GM21360 (cell line): Measurements from ENCODE around the gene LTBP3.

ENCODE experiments used
- ATAC-seq: cut with Tn5 transposase; IDR thresholded peaks from one replicate; pipeline ENCODE4 v1.9.1; 2021; ENCODE audit warnings: mild to moderate bottlenecking, moderate library complexity; ENCODE audit not compliant: unreplicated experiment

Gene LTBP3

GRCh38 chr11:65558002-65558929 lies at the start of gene LTBP3:
TSS of gene LTBP3 (minus strand) at chr11:65558359. CDS start at chr11:65557959, 400 bp downstream.
- no peak for ATAC-seq

GRCh38 chr11:65606876-65607613 lies 48.9 kb upstream of the LTBP3 start:
- no peak for ATAC-seq

- no peak for ATAC-seq
These were observed 46.1 kb upstream of the LTBP3 start for GRCh38 chr11:65604258-65604657.

- no peak for ATAC-seq
These were observed 41.7 kb upstream of the LTBP3 start for GRCh38 chr11:65599955-65600246.

- no peak for ATAC-seq
These were observed 41.2 kb upstream of the LTBP3 start for GRCh38 chr11:65599216-65599954.

- ATAC-seq, result no peak
These were observed 40.1 kb upstream of the LTBP3 start for GRCh38 chr11:65598258-65598699.

GRCh38 chr11:65596520-65596919 lies 38.4 kb upstream of the LTBP3 start:
- ATAC-seq, result no peak

GRCh38 chr11:65595543-65596281 lies 37.6 kb upstream of the LTBP3 start, which contains the start of gene KCNK7:
TSS of gene KCNK7 (minus strand) at chr11:65595800. CDS start at chr11:65595772, 28 bp downstream.
- no peak for ATAC-seq

- no peak for ATAC-seq
These were observed 37.0 kb upstream of the LTBP3 start for GRCh38 chr11:65595131-65595530.

- ATAC-seq, result no peak
These were observed 35.6 kb upstream of the LTBP3 start for GRCh38 chr11:65593518-65594414.

- ATAC-seq, result no peak
These were observed 34.8 kb upstream of the LTBP3 start for GRCh38 chr11:65592858-65593517.

- no peak for ATAC-seq
These were observed 34.0 kb upstream of the LTBP3 start for GRCh38 chr11:65591939-65592857.

- ATAC-seq, result no peak
These were observed 32.1 kb upstream of the LTBP3 start for GRCh38 chr11:65590240-65590738.

GRCh38 chr11:65589444-65590239 lies 31.5 kb upstream of the LTBP3 start:
- no peak for ATAC-seq

GRCh38 chr11:65588199-65589054 lies 30.3 kb upstream of the LTBP3 start:
- ATAC-seq, result peak; percentile 76

- ATAC-seq, result no peak
These were observed 28.5 kb upstream of the LTBP3 start for GRCh38 chr11:65586676-65587075.
